SH-SY5Y (cell line): ENCODE data around the gene BTG2.

Source experiments
- GATA2 ChIP-seq: IDR thresholded peaks from 2 replicates; pipeline ENCODE4 v1.6.1; 2011; ENCODE audit warnings: mild to moderate bottlenecking, low read depth, low read length
- GATA3 ChIP-seq: IDR thresholded peaks from 2 replicates; pipeline ENCODE4 v1.6.1; 2011; ENCODE audit warnings: low read depth, mild to moderate bottlenecking, low read length, moderate library complexity

GRCh38 chr1:203301331-203301668 is 4.0 kb upstream of the BTG2 start:
- TF ChIP-seq GATA2 (no peak), GATA3 (no peak)
